Smooth muscle cell (in vitro differentiated cells): Measurements from ENCODE around the gene PDZD2. TPM values are rescaled to one million over a fixed set of nuclear protein-coding genes. Genes with fewer than 3 reads are reported as not detected.

Experiments used
- DNase-seq: peaks from one replicate; lab custom pipeline; 2025; ENCODE audit not compliant: unreplicated experiment; lab: John Stamatoyannopoulos, UW
- H2AFZ ChIP-seq: fragments of 200-600 bp; sonication (generic); 2 replicates; pipeline ENCODE4 v1.6.0; 2016; ENCODE audit warnings: antibody characterized with exemption, low read depth, mild to moderate bottlenecking
- H3F3A ChIP-seq: fragments of 200-600 bp; sonication (generic); 2 replicates; pipeline ENCODE4 v1.6.0; 2017; ENCODE audit warnings: antibody characterized with exemption, low read depth
- H3K27ac ChIP-seq: fragments of 200-600 bp; sonication (generic); 2 replicates; pipeline ENCODE4 v1.5.1; 2016; ENCODE audit warnings: low read depth, mild to moderate bottlenecking
- H3K27me3 ChIP-seq: fragments of 200-600 bp; sonication (generic); 2 replicates; pipeline ENCODE4 v1.6.1; 2016; ENCODE audit warnings: low read depth, mild to moderate bottlenecking
- H3K36me3 ChIP-seq: fragments of 200-600 bp; sonication (generic); 2 replicates; pipeline ENCODE4 v1.5.1; 2016; ENCODE audit warnings: low read depth
- H3K4me1 ChIP-seq: fragments of 200-600 bp; sonication (generic); 2 replicates; pipeline ENCODE4 v1.5.1; 2016; ENCODE audit warnings: low read depth
- H3K4me2 ChIP-seq: fragments of 200-600 bp; sonication (generic); 2 replicates; pipeline ENCODE4 v1.6.0; 2016; ENCODE audit warnings: mild to moderate bottlenecking
- H3K4me3 ChIP-seq: fragments of 200-600 bp; sonication (generic); 2 replicates; pipeline ENCODE4 v1.5.1; 2016; ENCODE audit warnings: mild to moderate bottlenecking
- H3K79me2 ChIP-seq: fragments of 200-600 bp; sonication (generic); 2 replicates; pipeline ENCODE4 v1.6.0; 2016; ENCODE audit warnings: low read depth, mild to moderate bottlenecking
- H3K9ac ChIP-seq: fragments of 200-600 bp; sonication (generic); 2 replicates; pipeline ENCODE4 v1.6.0; 2016; ENCODE audit warnings: low read depth
- H3K9me3 ChIP-seq: fragments of 200-600 bp; sonication (generic); replicated peaks from 2 replicates; pipeline ENCODE4 v1.5.1; 2016; ENCODE audit warnings: low read depth
- H4K20me1 ChIP-seq: fragments of 200-600 bp; sonication (generic); 2 replicates; pipeline ENCODE4 v1.6.0; 2016; ENCODE audit warnings: low read depth
- CTCF ChIP-seq: fragments of 200-600 bp; sonication (generic); IDR thresholded peaks from 2 replicates; pipeline ENCODE4 v1.5.1; 2017; ENCODE audit warnings: borderline replicate concordance, mild to moderate bottlenecking, antibody characterized with exemption; ENCODE audit not compliant: insufficient read depth, poor library complexity, severe bottlenecking
- WGBS: methylation state at CpG from one replicate; pipeline ENCODE4 v1.1.7; 2016; ENCODE audit warnings: low lambda C conversion rate; 5-methylcytosine and 5-hydroxymethylcytosine counted together
- polyA plus RNA-seq: library from polyadenylated mRNA; unstranded; fragments of >200 nt; fragmentation: Nextera tagmentation; extraction: Ambion mirVana; gene quantifications from 2 replicates; pipeline ENCODE4 v1.2.1, GENCODE V29; 2016
- total RNA-seq: library from RNA; depleted of rRNA; stranded (reverse); fragments of >200 nt; gene quantifications from 2 replicates; pipeline ENCODE4 v1.2.3, GENCODE V29; 2014

PDZD2 gene
- total and polyA plus RNA-seq, 2 experiments from 2014 or later: 3.2 to 4.1 TPM

GRCh38 chr5:31638345-31638744 lies 586 bp upstream of the PDZD2 start:
- no peak overlapping the region for H3K27ac ChIP-seq
- no peak for DNase-seq
- H3K4me1 ChIP-seq: peaks cover 6% of the 10 kb centered on the region
- H3K36me3 ChIP-seq: no peaks in the 10 kb centered on the region
- H3K4me2 ChIP-seq: peak overlapping the region; percentile 96
- H3K27me3 ChIP-seq: peaks cover 18% of the 10 kb centered on the region
- H3K79me2 ChIP-seq: no peaks in the 10 kb centered on the region
- H3K9ac ChIP-seq: peak overlapping the region; percentile 38
- H3K9me3 ChIP-seq: no peaks in the 10 kb centered on the region
- H2AFZ ChIP-seq: peak overlapping the region; percentile 60
- TF ChIP-seq CTCF: no peak
- 52% methylated on average over 9 of the region's 9 CpGs for WGBS
- H3F3A ChIP-seq: no peaks in the 10 kb centered on the region
- peak overlapping the region; percentile 71 for H3K4me3 ChIP-seq
- no peaks in the 10 kb centered on the region for H4K20me1 ChIP-seq

DNA sequence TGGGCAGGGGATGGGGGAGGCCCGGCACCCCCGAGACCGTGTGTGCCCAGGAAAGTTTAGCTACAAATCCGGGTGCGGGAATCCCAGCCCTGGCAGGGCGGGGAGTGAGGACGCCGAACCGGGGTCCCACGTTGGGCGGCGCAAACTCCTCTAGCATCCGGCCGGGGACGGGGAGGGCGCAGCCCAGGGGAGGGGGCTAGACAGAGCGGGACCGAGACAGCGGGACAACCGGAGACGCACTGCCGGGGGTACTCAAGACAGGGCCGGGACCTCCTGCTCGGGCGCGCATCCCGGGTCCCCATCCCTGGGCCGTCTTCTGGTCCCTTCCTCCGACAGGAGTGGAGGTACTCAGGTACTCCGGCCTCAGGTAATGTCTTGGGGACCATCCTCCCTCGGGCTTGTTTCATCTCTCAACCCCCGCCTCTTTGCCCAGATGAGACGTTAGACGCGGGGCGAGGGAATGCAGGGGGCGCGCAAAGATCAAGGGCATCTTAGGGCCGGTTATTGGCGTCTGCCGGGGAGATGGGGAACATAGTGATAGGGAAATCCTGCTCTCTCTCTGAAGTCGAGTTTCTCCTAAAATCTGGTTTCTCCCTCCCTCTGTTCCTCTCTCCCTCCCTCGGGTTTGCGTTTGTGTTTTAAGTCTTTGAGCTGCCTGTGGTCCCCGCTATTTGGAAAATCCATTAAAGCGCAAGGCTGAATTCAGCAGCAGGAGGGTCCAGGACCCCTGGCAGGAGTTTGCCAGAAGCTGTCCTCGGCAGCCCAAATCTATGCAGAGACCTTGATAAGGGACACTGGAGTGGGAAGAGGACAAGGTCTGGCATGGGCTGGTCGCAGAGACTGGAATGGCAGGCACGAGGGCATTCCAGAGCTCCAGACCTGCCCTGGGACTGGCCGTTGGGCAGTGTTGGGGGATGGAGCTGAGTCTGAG lies 815 bp downstream of the PDZD2 start:
- Histone ChIP-seq H3K9ac (no peak overlapping the region), H3K4me1 (peaks cover 11% of the 10 kb centered on the region), H3K79me2 (no peaks in the 10 kb centered on the region), H4K20me1 (no peaks in the 10 kb centered on the region), H3K27ac (no peak overlapping the region), H3K4me2 (peak overlapping the region; percentile 96), H3K27me3 (peaks cover 18% of the 10 kb centered on the region), H3K4me3 (peak overlapping the region; percentile 71), H3K36me3 (no peaks in the 10 kb centered on the region), H3F3A (no peaks in the 10 kb centered on the region), H2AFZ (peak overlapping the region; percentile 19), H3K9me3 (no peaks in the 10 kb centered on the region)
- WGBS: 6% methylated on average over 37 of the region's 50 CpGs
- no peak for DNase-seq
- no peak for TF ChIP-seq CTCF

- H3K9ac ChIP-seq: no peak overlapping the region
- H3K9me3 ChIP-seq: no peaks in the 10 kb centered on the region
- no peaks in the 10 kb centered on the region for H4K20me1 ChIP-seq
- peaks cover 11% of the 10 kb centered on the region for H3K4me1 ChIP-seq
- no peak overlapping the region for H2AFZ ChIP-seq
- 100% methylated on average over 1 of the region's 1 CpG for WGBS
- no peak overlapping the region for H3K4me3 ChIP-seq
- H3F3A ChIP-seq: no peaks in the 10 kb centered on the region
- DNase-seq: no peak
- no peaks in the 10 kb centered on the region for H3K36me3 ChIP-seq
- no peak for TF ChIP-seq CTCF
- H3K27ac ChIP-seq: no peak overlapping the region
- no peak overlapping the region for H3K4me2 ChIP-seq
- peaks cover 18% of the 10 kb centered on the region for H3K27me3 ChIP-seq
- H3K79me2 ChIP-seq: no peaks in the 10 kb centered on the region
Observed at GRCh38 chr5:31640573-31640972, 1.6 kb downstream of the PDZD2 start.
